Esophagus squamous epithelium (tissue), 4 donors: Measurements from ENCODE around the gene ARV1.
"Not testable (repeated sequence)": the region's sequence is repeated elsewhere in the genome, so short reads cannot be mapped to it uniquely, and the experiment has no call there.

ENCODE experiments used
- CTCF ChIP-seq, 6 experiments: fragments of 450-650 bp in 4 of 6; fragments of 200-600 bp in 2 of 6; sonication (generic) in 2 of 6; IDR thresholded peaks; one replicate each; pipeline ENCODE4 v1.5.1; 2016 to 2019; ENCODE audit warnings: antibody characterized with exemption in 6 of 6, mild to moderate bottlenecking in 4 of 6, moderate library complexity in 4 of 6
- POLR2A ChIP-seq, 4 donors: fragments of 450-650 bp; IDR thresholded peaks; one replicate each; pipeline ENCODE4 v1.6.1; 2017; ENCODE audit warnings: antibody characterized with exemption in 4 of 4, mild to moderate bottlenecking in 4 of 4, moderate library complexity in 3 of 4

GRCh38 chr1:231029247-231029646 lies 50.4 kb downstream of the ARV1 start:
- not testable (repeated sequence) for TF ChIP-seq CTCF, POLR2A (IDR thresholded peaks at IDR 0.05)
